NCI-H2029 (cell line): ENCODE measurements around the gene SLC6A19.
"Not testable (repeated sequence)": the region's sequence is repeated elsewhere in the genome, so short reads cannot be mapped to it uniquely, and the experiment has no call there.

Source experiments
- DNase-seq: peaks from one replicate; lab custom pipeline; 2025; lab: John Stamatoyannopoulos, UW

Gene SLC6A19

GRCh38 chr5:1223278-1223670 lies 21.9 kb downstream of the SLC6A19 start:
- no peak for DNase-seq

- no peak for DNase-seq
These were observed 23.2 kb downstream of the SLC6A19 start for GRCh38 chr5:1224631-1225030.

GRCh38 chr5:1225081-1225480 lies 23.7 kb downstream of the SLC6A19 start, which contains the start of gene SLC6A18:
SLC6A18 (plus strand) TSS chr5:1225381; CDS start chr5:1225478, 97 bp downstream.
- no peak for DNase-seq

- no peak for DNase-seq
These were observed 24.8 kb downstream of the SLC6A19 start for GRCh38 chr5:1226231-1226630.

GRCh38 chr5:1226839-1227581 lies 25.6 kb downstream of the SLC6A19 start:
- no peak for DNase-seq

GRCh38 chr5:1227667-1228066 lies 26.3 kb downstream of the SLC6A19 start:
- DNase-seq: peak; percentile 93

- DNase-seq: no peak
These were observed 26.7 kb downstream of the SLC6A19 start for GRCh38 chr5:1228120-1228519.

- not testable (repeated sequence) for DNase-seq
These were observed 27.6 kb downstream of the SLC6A19 start for GRCh38 chr5:1229023-1229422.

- DNase-seq: no peak
These were observed 28.4 kb downstream of the SLC6A19 start for GRCh38 chr5:1229822-1230221.

- no peak for DNase-seq
These were observed 29.2 kb downstream of the SLC6A19 start for GRCh38 chr5:1230551-1230950.

- DNase-seq: no peak
These were observed 30.0 kb downstream of the SLC6A19 start for GRCh38 chr5:1231354-1231905.

- DNase-seq: no peak
These were observed 31.4 kb downstream of the SLC6A19 start for GRCh38 chr5:1232780-1233179.

GRCh38 chr5:1235379-1235778 lies 34.0 kb downstream of the SLC6A19 start:
- no peak for DNase-seq

GRCh38 chr5:1235838-1236237 lies 34.4 kb downstream of the SLC6A19 start:
- DNase-seq: no peak

GRCh38 chr5:1239505-1240251 lies 38.3 kb downstream of the SLC6A19 start:
- peak; percentile 25 for DNase-seq

- no peak for DNase-seq
These were observed 39.3 kb downstream of the SLC6A19 start for GRCh38 chr5:1240496-1241260.

GRCh38 chr5:1241509-1242080 lies 40.2 kb downstream of the SLC6A19 start:
- DNase-seq: no peak

GRCh38 chr5:1242733-1243486 lies 41.5 kb downstream of the SLC6A19 start:
- no peak for DNase-seq

GRCh38 chr5:1243487-1244130 lies 42.2 kb downstream of the SLC6A19 start:
- DNase-seq: no peak

GRCh38 chr5:1244255-1244654 lies 42.9 kb downstream of the SLC6A19 start:
- no peak for DNase-seq

- no peak for DNase-seq
These were observed 43.6 kb downstream of the SLC6A19 start for GRCh38 chr5:1244976-1245375.
